Measurements from ENCODE around the gene GAL3ST3.

GRCh38 chr11:66003291-66003690, 45.7 kb downstream of the GAL3ST3 start:
- TF ChIP-seq, protein P1, sequence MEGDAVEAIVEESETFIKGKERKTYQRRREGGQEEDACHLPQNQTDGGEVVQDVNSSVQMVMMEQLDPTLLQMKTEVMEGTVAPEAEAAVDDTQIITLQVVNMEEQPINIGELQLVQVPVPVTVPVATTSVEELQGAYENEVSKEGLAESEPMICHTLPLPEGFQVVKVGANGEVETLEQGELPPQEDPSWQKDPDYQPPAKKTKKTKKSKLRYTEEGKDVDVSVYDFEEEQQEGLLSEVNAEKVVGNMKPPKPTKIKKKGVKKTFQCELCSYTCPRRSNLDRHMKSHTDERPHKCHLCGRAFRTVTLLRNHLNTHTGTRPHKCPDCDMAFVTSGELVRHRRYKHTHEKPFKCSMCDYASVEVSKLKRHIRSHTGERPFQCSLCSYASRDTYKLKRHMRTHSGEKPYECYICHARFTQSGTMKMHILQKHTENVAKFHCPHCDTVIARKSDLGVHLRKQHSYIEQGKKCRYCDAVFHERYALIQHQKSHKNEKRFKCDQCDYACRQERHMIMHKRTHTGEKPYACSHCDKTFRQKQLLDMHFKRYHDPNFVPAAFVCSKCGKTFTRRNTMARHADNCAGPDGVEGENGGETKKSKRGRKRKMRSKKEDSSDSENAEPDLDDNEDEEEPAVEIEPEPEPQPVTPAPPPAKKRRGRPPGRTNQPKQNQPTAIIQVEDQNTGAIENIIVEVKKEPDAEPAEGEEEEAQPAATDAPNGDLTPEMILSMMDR (IDR thresholded peaks at IDR 0.05; ENCODE audit: low read depth, low read length) = no peak
- TF ChIP-seq POLR2A (IDR thresholded peaks at IDR 0.05; ENCODE audit: extremely low read depth, insufficient read length) = no peak

Measured in NB4 (cell line).